Mucosa of stomach (tissue), 1 donor: ENCODE data around the gene CR1.
"Not testable (repeated sequence)": the region's sequence is repeated elsewhere in the genome, so short reads cannot be mapped to it uniquely, and the experiment has no call there.

ENCODE experiments used
- H3K27me3 ChIP-seq: one replicate; pipeline ENCODE4 v1.7.0; 2013; ENCODE audit warnings: mild to moderate bottlenecking, low read length; ENCODE audit not compliant: control insufficient read depth, insufficient read depth
- H3K36me3 ChIP-seq: one replicate; pipeline ENCODE4 v1.7.0; 2013; ENCODE audit warnings: low read length; ENCODE audit not compliant: control insufficient read depth, insufficient read depth
- H3K4me1 ChIP-seq: one replicate; pipeline ENCODE4 v1.7.0; 2013; ENCODE audit warnings: mild to moderate bottlenecking, low read length; ENCODE audit not compliant: control insufficient read depth, insufficient read depth
- H3K4me3 ChIP-seq: one replicate; pipeline ENCODE4 v1.7.0; 2013; ENCODE audit warnings: low read length
- H3K9ac ChIP-seq: one replicate; pipeline ENCODE4 v1.7.0; 2013; ENCODE audit warnings: mild to moderate bottlenecking, low read length, moderate library complexity
- H3K9me3 ChIP-seq: one replicate; pipeline ENCODE4 v1.7.0; 2013; ENCODE audit warnings: mild to moderate bottlenecking, low read length, moderate library complexity; ENCODE audit not compliant: control insufficient read depth
- donor health status: Pancreatic carcinoma.

The CR1 gene

DNA sequence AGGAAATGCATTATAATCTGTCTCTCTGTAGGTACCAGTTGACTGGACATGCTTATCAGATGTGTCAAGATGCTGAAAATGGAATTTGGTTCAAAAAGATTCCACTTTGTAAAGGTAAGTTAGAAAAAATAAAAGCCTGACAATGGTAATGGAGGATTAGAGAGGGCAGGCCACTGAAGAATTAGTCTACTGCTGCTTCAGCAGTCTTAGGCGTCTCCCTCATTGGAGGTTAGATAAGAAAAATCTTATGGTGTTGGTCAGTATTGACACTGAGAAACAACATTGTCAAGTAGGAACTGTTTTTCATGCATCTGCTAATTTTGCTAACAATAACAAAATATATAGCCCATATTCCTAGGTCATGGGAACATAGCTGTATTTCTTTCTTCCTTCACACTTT, 21.7 kb upstream of the CR1 start:
- Histone ChIP-seq H3K36me3 (no peaks in the 10 kb centered on the region), H3K27me3 (peaks cover 6% of the 10 kb centered on the region), H3K4me3 (no peak overlapping the region), H3K4me1 (no peaks in the 10 kb centered on the region), H3K9me3 (no peaks in the 10 kb centered on the region), H3K9ac (no peak overlapping the region)

DNA sequence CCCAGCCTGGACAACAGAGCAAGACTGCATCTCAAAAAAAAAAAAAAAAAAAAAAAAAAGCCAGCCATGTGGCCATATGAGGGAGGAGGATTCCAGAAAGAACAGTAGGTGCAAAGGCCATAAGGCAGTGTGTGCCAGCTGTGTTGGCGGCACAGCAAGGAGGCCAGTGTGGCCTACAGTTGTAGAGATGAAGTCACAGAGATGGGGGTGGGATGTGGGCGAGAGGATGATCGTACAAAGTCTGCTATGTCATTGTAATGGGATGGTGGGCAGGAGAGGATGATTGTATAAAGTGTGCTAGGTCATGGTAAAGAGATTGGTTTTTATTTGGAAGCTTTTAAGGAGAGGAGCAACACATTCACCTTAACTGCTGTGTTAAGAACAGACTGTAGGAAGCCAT, 9.8 kb upstream of the CR1 start:
- H3K4me1 ChIP-seq, result no peaks in the 10 kb centered on the region
- H3K36me3 ChIP-seq, result no peaks in the 10 kb centered on the region
- H3K27me3 ChIP-seq, result no peaks in the 10 kb centered on the region
- H3K4me3 ChIP-seq, result no peak overlapping the region
- H3K9me3 ChIP-seq, result no peaks in the 10 kb centered on the region
- no peak overlapping the region for H3K9ac ChIP-seq

DNA sequence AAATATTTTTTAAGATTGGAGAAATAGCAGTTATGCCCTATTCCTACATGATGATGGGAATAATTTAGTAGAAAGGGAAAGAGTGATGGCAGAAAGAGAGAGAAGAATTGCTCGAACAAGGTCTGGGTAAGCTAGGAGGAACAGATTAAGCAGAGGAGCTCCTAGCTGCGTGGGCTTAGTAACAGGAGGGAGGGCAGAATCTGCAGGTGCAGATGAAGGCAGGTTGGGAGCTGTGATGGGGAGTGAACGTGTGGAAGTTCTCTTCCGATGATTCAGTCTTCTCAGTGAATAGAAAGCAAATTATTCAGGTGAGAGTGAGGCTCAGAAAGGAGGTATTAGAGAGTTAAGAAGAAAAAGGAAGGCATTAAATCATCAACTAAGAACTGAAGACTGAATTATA, 8.3 kb upstream of the CR1 start:
- Histone ChIP-seq H3K36me3 (no peaks in the 10 kb centered on the region), H3K4me3 (no peak overlapping the region), H3K4me1 (no peaks in the 10 kb centered on the region), H3K27me3 (no peaks in the 10 kb centered on the region), H3K9ac (no peak overlapping the region), H3K9me3 (no peaks in the 10 kb centered on the region)

DNA sequence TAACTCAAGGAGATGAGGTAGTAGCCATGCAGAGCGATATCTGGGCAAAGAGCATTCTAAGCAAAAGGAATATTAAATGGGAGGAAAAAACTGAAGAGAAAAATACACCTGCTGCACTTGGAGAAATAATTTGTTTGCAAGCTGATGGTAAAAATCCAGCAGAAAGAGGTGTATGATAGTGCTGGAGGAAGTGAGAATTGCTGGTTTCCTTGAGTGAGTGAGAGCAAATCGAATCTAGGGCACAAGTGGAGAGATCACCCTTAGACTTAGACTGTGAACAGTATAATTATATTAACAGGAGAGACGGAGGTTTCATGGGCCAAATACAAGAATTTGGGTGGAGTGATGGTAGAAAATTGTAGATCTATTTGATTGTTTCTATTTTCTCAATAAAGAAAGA, 2.7 kb upstream of the CR1 start:
- Histone ChIP-seq H3K27me3 (peaks cover 32% of the 10 kb centered on the region), H3K9me3 (no peaks in the 10 kb centered on the region), H3K36me3 (no peaks in the 10 kb centered on the region), H3K4me1 (no peaks in the 10 kb centered on the region), H3K9ac (no peak overlapping the region), H3K4me3 (no peak overlapping the region)

DNA sequence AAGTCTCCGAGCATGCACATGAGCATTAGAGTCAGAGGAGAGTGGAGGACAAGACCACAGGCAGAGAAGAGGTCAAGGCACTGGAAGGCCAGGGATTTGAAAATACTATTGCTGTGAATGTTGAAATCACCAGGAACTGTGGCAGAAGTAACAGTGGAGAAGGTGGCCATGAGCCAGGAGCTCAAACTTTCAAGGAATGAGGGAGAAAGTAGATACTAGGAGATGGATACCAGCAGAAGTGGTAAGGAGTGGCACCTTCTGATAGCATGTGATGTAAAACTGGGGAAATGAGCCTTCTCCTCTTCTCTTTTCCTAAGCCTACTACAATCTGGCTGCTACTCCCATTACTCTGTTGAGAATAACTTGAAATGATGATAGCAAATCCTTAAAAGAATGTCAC, 1.8 kb upstream of the CR1 start:
- Histone ChIP-seq H3K9me3 (no peaks in the 10 kb centered on the region), H3K4me1 (no peaks in the 10 kb centered on the region), H3K36me3 (no peaks in the 10 kb centered on the region), H3K9ac (no peak overlapping the region), H3K4me3 (no peak overlapping the region), H3K27me3 (peaks cover 35% of the 10 kb centered on the region)

DNA sequence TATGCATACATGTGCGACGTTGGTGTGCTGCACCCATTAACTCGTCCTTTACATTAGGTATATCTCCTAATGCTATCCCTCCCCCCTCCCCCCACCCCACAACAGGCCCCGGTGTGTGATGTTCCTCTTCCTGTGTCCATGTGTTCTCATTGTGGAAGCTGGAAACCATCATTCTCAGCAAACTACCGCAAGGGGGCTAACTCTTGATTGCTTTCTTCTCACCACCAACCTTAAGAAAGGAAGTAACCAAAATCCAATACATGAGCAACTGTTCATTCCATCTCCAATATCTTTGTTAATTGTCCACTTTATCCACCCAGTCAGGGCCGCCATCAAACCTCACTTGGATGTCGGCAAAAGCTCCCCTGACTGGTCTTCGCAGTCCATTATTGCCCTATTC, 676 bp upstream of the CR1 start:
- not testable (repeated sequence) for H3K9me3 ChIP-seq

DNA sequence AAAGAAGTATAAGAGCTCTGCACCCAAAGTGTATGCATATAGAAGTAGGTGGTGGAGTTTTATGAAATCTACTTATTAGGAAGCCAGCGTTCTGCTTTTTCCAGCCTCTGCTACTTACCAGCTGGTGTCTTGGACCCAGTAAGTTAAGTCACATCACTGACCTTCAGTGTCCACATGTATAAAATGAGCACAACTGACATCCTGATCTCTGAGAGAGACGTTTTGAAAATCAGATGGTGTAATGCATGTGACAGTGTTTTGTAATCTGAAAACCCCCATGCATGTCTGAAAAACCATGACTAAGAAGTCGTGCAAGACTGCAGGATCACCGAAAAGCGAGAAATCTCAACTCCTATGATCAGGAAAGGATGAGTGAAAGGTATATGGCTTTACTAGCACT, 2.0 kb downstream of the CR1 start:
- H3K4me1 ChIP-seq, result no peaks in the 10 kb centered on the region
- H3K9me3 ChIP-seq, result no peaks in the 10 kb centered on the region
- H3K4me3 ChIP-seq, result no peak overlapping the region
- no peak overlapping the region for H3K9ac ChIP-seq
- H3K27me3 ChIP-seq, result peaks cover 40% of the 10 kb centered on the region
- no peaks in the 10 kb centered on the region for H3K36me3 ChIP-seq

More for the DNA sequence above, 676 bp upstream of the CR1 start:
- not testable (repeated sequence) for H3K4me1 ChIP-seq, H3K4me3 ChIP-seq, H3K9ac ChIP-seq, H3K36me3 ChIP-seq
- peaks cover 35% of the 10 kb centered on the region for H3K27me3 ChIP-seq

DNA sequence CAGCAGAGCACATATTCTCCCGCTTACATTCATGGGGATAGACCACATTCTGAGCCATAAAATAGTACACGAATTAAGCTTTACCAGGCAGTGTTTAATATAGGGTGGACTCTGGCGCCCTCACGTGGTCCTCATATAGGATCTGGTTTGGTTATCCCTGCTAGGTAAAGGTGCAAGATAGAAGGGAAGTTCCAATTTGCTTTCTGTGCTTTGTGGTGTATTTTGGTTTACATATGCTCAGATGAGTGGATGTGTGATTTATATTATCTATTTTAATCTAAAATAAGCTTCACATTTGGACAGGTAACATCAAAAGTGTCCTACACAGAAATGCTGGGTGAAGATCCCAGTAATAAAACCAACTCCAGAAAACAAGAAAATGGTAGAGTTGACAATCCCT, 3.6 kb downstream of the CR1 start:
- Histone ChIP-seq H3K27me3 (peaks cover 38% of the 10 kb centered on the region), H3K36me3 (no peaks in the 10 kb centered on the region), H3K9me3 (no peaks in the 10 kb centered on the region), H3K4me3 (no peak overlapping the region), H3K9ac (no peak overlapping the region), H3K4me1 (no peaks in the 10 kb centered on the region)

DNA sequence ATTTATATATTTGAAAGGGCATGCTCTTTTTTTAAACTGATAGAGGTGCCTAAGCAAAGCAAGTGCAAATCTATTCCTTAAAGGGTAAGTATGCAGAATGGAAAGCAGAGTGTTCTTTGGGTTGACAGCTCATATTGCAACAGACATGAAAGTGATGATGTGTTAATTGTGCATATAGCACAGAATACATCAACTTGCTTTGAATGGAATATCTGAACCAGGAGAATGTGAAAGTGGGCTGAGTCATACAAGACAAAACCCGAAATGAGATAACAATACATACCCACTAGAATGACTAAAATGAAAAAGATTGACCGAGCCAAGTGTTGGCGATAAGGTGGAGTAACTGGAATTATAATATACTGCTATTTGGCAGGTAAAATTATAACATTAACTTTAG, 4.3 kb downstream of the CR1 start:
- no peaks in the 10 kb centered on the region for H3K9me3 ChIP-seq
- no peak overlapping the region for H3K9ac ChIP-seq
- peaks cover 38% of the 10 kb centered on the region for H3K27me3 ChIP-seq
- no peak overlapping the region for H3K4me3 ChIP-seq
- no peaks in the 10 kb centered on the region for H3K4me1 ChIP-seq
- no peaks in the 10 kb centered on the region for H3K36me3 ChIP-seq

DNA sequence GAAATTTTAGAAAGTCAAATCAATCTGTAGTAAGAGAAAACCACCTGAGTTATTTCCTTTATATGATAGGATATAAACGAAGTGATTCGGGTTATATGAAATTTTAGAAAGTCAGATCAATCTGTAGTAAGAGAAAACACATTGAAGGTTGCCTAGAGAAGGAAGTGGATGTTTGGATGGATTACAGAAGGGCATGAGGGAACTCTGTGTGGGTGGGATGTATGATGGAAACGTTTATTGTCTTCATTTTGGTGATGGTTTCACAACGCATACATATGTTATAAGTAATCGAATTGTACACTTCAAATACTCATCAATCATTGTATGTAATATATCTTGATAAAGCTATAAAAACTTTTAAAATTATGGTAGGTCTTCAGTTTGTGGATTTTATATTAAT, 5.1 kb downstream of the CR1 start:
- no peaks in the 10 kb centered on the region for H3K36me3 ChIP-seq
- H3K9me3 ChIP-seq, result no peaks in the 10 kb centered on the region
- peaks cover 31% of the 10 kb centered on the region for H3K27me3 ChIP-seq
- no peaks in the 10 kb centered on the region for H3K4me1 ChIP-seq
- H3K4me3 ChIP-seq, result no peak overlapping the region
- no peak overlapping the region for H3K9ac ChIP-seq

DNA sequence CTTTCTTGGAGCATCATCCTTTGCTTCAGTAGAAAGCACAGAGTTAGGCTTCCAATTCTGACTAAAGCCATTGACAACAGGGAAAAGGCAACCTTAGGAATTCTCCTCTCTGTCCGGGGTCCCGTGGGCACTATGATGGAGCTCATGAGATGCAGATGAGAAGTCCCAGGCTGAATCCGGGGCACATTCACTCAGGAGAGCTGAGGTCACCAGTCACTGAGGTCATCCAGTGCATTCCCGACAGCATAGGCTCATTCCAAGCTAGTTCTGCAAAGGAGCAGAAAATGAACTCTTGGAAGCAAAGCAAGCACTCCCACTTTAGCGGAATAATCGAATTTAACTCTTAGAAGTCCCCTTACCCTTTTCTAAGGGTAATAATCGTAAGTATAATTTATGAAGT, 6.8 kb downstream of the CR1 start:
- Histone ChIP-seq H3K9me3 (no peaks in the 10 kb centered on the region), H3K4me3 (no peak overlapping the region), H3K27me3 (peaks cover 17% of the 10 kb centered on the region), H3K36me3 (no peaks in the 10 kb centered on the region), H3K4me1 (no peaks in the 10 kb centered on the region), H3K9ac (no peak overlapping the region)

DNA sequence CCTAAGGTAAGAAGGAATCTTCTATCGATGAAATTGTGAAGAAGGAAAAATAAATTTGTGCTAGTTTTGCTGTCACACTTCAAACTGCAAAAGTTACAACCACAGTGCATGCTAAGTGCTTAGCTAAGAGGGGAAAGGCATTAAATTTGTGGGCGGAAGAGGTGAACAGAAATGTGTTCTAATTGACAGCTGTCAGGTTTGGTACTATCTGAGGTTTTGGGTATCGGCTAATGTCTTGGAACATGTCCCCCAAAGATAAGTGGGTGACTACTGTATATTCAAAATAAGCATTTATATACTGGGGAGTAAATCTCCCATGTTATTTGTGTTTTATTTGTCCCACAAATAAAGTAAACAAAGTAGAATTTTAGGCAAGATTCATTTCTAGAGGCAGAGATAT, 8.0 kb downstream of the CR1 start:
- no peaks in the 10 kb centered on the region for H3K9me3 ChIP-seq
- H3K36me3 ChIP-seq, result no peaks in the 10 kb centered on the region
- H3K4me1 ChIP-seq, result no peaks in the 10 kb centered on the region
- H3K4me3 ChIP-seq, result no peak overlapping the region
- peaks cover 8% of the 10 kb centered on the region for H3K27me3 ChIP-seq
- no peak overlapping the region for H3K9ac ChIP-seq

DNA sequence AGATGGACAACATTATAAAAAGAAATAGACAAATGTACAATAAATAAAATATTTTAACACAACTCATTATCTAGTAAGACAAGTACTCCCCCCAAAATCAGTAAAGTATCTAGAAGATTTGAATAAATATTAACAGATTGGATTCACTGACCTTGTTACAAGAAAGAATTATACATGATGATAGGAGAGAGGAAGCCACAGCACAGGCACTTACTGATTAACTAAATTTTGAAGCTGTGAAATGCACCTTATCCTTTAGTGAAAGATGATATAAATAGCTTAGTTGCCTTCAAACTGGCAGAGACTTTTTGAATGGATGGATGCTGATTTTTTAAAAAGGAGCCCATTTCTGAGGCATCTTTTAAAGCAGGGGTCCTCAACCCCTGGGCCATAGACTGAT, 8.5 kb downstream of the CR1 start:
- H3K9ac ChIP-seq, result no peak overlapping the region
- H3K36me3 ChIP-seq, result no peaks in the 10 kb centered on the region
- no peak overlapping the region for H3K4me3 ChIP-seq
- H3K4me1 ChIP-seq, result no peaks in the 10 kb centered on the region
- H3K9me3 ChIP-seq, result no peaks in the 10 kb centered on the region
- peaks cover 8% of the 10 kb centered on the region for H3K27me3 ChIP-seq
